Stimulated activated CD8-positive, alpha-beta memory T cell treated with anti-CD3 and anti-CD28 coated beads, Interleukin-2, amount 100 ng/mL, for 1 hour (primary cell): ENCODE measurements around the gene ANKRD44.

Experiments used
- DNase-seq, 2 donors: peaks; one replicate each; pipeline ENCODE4 v3.0.0-alpha.2; 2020; ENCODE audit warnings: low read depth in 2 of 2

ANKRD44 gene

GRCh38 chr2:196987649-196988364 is 322.8 kb downstream of the ANKRD44 start:
- no peak for DNase-seq

GRCh38 chr2:196987298-196987648 is 323.3 kb downstream of the ANKRD44 start:
- DNase-seq = no peak

GRCh38 chr2:196985511-196986183 is 324.9 kb downstream of the ANKRD44 start:
- DNase-seq = no peak

GRCh38 chr2:196984903-196985302 is 325.7 kb downstream of the ANKRD44 start:
- no peak for DNase-seq

- DNase-seq = no peak
Measured at GRCh38 chr2:196983934-196984333, 326.6 kb downstream of the ANKRD44 start.

- DNase-seq = no peak
Measured at GRCh38 chr2:196980473-196980872, 330.1 kb downstream of the ANKRD44 start.

- DNase-seq = no peak
Measured at GRCh38 chr2:196980001-196980400, 330.6 kb downstream of the ANKRD44 start.

GRCh38 chr2:196977507-196977906 is 333.1 kb downstream of the ANKRD44 start:
- DNase-seq = no peak

GRCh38 chr2:196974970-196975369 is 335.6 kb downstream of the ANKRD44 start:
- DNase-seq = no peak

GRCh38 chr2:196971574-196972279 is 338.9 kb downstream of the ANKRD44 start:
- DNase-seq = no peak

- no peak for DNase-seq
Measured at GRCh38 chr2:196970099-196970498, 340.5 kb downstream of the ANKRD44 start.

- DNase-seq = no peak
Measured at GRCh38 chr2:196968516-196968915, 342.1 kb downstream of the ANKRD44 start.

- DNase-seq = no peak
Measured at GRCh38 chr2:196967775-196968174, 342.8 kb downstream of the ANKRD44 start.

GRCh38 chr2:196967116-196967515 is 343.5 kb downstream of the ANKRD44 start:
- no peak for DNase-seq

- no peak for DNase-seq
Measured at GRCh38 chr2:196966061-196966460, 344.5 kb downstream of the ANKRD44 start.

- DNase-seq = no peak
Measured at GRCh38 chr2:196965651-196966050, 344.9 kb downstream of the ANKRD44 start.

- DNase-seq = no peak
Measured at GRCh38 chr2:196963961-196964360, 346.6 kb downstream of the ANKRD44 start.

- DNase-seq = no peak
Measured at GRCh38 chr2:196963043-196963442, 347.5 kb downstream of the ANKRD44 start.

GRCh38 chr2:196962325-196962724 is 348.3 kb downstream of the ANKRD44 start:
- no peak for DNase-seq

- DNase-seq = no peak
Measured at GRCh38 chr2:196961889-196962288, 348.7 kb downstream of the ANKRD44 start.

- DNase-seq = no peak
Measured at GRCh38 chr2:196959734-196960338, 350.7 kb downstream of the ANKRD44 start.

GRCh38 chr2:196959281-196959680 is 351.3 kb downstream of the ANKRD44 start:
- DNase-seq = no peak
